Right lobe of liver (tissue), 4 donors: ENCODE measurements around the gene SIGLEC5.

Experiments used
- CTCF ChIP-seq, 4 donors: fragments of 200-600 bp in 3 of 4; fragments of 450-650 bp in 1 of 4; IDR thresholded peaks; one replicate each; pipeline versions ENCODE4 v1.5.1 to v1.8.0; 2016 to 2022; ENCODE audit warnings: antibody characterized with exemption in 4 of 4, mild to moderate bottlenecking in 2 of 4
- POLR2A ChIP-seq: fragments of 450-650 bp; IDR thresholded peaks from one replicate; pipeline ENCODE4 v1.6.1; 2017; ENCODE audit warnings: antibody characterized with exemption, mild to moderate bottlenecking
- donor health status: DM: no; HTN: no; CAD: no.
- donor health status: DM: no; HTN: no; CAD: no.
- donor health status: DM: no; HTN: yes; CAD: no.

DNA sequence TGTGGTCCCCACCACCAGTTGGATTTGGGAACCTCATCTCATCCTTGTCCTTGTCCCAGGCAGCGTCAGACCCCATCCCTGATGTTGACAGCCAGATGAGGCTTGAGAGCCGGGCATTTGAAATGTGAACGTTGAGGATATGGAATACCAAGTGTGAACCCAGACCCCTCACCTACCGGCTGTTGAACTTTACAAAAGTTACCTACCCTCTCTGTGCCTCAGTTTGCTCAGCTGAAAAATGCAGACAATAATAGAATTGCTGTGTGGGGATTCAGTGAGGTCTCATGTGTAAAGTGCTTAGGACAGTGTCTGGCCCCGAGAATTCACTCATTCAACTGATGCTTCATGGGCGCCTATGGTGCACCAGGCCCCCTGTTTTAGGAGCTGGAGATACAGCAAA lies 17.1 kb upstream of the SIGLEC5 start:
- no peak for TF ChIP-seq CTCF (IDR thresholded peaks at IDR 0.05)
- no peak for TF ChIP-seq POLR2A
